ENCODE results near the gene MSMB. TPM values are rescaled to one million over a fixed set of nuclear protein-coding genes. Genes with fewer than 3 reads are reported as not detected.

The MSMB gene
- total RNA-seq, 4 donors from 2014 or later, result 4.5 to 104 (median 86.9) TPM; not detected in 1

GRCh38 chr10:46037107-46037825 is 8.8 kb downstream of the MSMB start:
- H3K36me3 ChIP-seq, result no peaks in the 10 kb centered on the region
- no peaks in the 10 kb centered on the region for H3K27me3 ChIP-seq
- TF ChIP-seq POLR2A (IDR thresholded peaks at IDR 0.05), result no peak
- no peak for TF ChIP-seq POLR2AphosphoS5 (IDR thresholded peaks at IDR 0.05)
- H3K9me3 ChIP-seq, result no peaks in the 10 kb centered on the region
- H3K4me3 ChIP-seq, result no peak overlapping the region
- no peak overlapping the region for H3K27ac ChIP-seq
- H3K4me1 ChIP-seq, result no peaks in the 10 kb centered on the region
- DNase-seq (ENCODE audit: low spot score in 2 of 2), result no peak
- 90% methylated on average over 8 of the region's 8 CpGs for WGBS

- Histone ChIP-seq H3K27ac (no peak overlapping the region), H3K27me3 (no peaks in the 10 kb centered on the region), H3K4me1 (no peaks in the 10 kb centered on the region), H3K36me3 (no peaks in the 10 kb centered on the region), H3K9me3 (no peaks in the 10 kb centered on the region), H3K4me3 (no peak overlapping the region)
- DNase-seq (ENCODE audit: low spot score in 2 of 2), result no peak
- WGBS, result 63% methylated on average over 8 of the region's 8 CpGs
- TF ChIP-seq EP300 (IDR thresholded peaks at IDR 0.05), result no peak
- no peak for TF ChIP-seq POLR2AphosphoS5 (IDR thresholded peaks at IDR 0.05)
- no peak for TF ChIP-seq POLR2A (IDR thresholded peaks at IDR 0.05)
- no peak for TF ChIP-seq CTCF (IDR thresholded peaks at IDR 0.05)
These were observed 9.9 kb downstream of the MSMB start for GRCh38 chr10:46035923-46036849.

- Histone ChIP-seq H3K4me3 (no peak overlapping the region), H3K4me1 (peaks cover 16% of the 10 kb centered on the region), H3K27me3 (no peaks in the 10 kb centered on the region), H3K27ac (no peak overlapping the region), H3K36me3 (no peaks in the 10 kb centered on the region), H3K9me3 (no peaks in the 10 kb centered on the region)
- no peak for DNase-seq (ENCODE audit: low spot score in 2 of 2)
- TF ChIP-seq EP300 (IDR thresholded peaks at IDR 0.05) (no peak), POLR2AphosphoS5 (IDR thresholded peaks at IDR 0.05) (no peak), POLR2A (IDR thresholded peaks at IDR 0.05) (no peak), CTCF (IDR thresholded peaks at IDR 0.05) (no peak)
These were observed 12.5 kb downstream of the MSMB start for GRCh38 chr10:46033602-46034011.

DNA sequence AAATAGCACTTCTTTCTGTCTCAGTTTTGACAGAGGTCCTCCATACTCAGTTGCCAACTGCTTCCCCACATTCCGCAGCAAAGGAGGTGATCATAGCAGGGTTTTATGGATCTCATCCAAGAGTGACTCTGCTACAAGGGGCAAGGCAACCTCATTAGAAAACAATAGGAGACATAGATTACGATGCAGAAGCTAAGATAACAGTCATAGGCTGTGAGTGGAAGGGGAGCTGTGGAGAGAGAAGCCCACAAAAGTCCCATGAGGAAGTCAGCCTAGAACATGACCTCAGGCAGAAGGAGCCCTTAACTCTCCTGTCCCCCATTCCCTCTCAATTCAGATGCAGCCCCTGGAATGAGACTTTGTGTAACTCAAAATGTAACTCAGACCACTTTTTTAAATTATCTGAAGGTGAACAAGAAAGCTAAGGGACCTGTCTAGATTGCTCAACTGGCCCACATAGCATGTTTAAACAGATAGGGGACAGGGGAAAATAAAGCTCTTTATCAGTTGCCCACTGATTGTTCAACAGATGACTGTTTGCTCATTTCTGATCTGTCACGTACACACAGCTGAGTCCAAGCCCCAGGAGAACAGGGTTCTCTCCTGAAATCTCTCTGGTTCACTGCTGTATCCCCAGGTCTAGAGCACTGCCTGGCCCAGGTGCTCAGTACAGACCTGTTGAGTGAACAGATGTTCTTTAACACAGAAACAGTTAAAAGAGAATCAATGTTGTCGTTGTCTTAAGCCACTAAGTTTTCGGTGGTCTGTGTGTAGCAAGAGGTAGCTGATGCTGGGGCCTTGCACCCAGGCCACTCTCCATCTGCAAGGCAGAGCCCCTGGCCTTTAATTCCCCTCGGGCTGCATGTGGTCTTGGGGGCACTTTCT is 14.2 kb downstream of the MSMB start:
- H3K4me3 ChIP-seq, result no peak overlapping the region
- no peaks in the 10 kb centered on the region for H3K9me3 ChIP-seq
- no peaks in the 10 kb centered on the region for H3K36me3 ChIP-seq
- no peak for DNase-seq (ENCODE audit: low spot score in 2 of 2)
- no peaks in the 10 kb centered on the region for H3K27me3 ChIP-seq
- WGBS, result 84% methylated on average over 6 of the region's 6 CpGs
- TF ChIP-seq POLR2A (IDR thresholded peaks at IDR 0.05), result no peak
- no peak overlapping the region for H3K27ac ChIP-seq
- peaks cover 32% of the 10 kb centered on the region for H3K4me1 ChIP-seq

GRCh38 chr10:46030091-46030937 is 15.8 kb downstream of the MSMB start, which contains the start of gene NCOA4:
Gene NCOA4, minus strand, starts transcription at chr10:46030623. Its CDS starts 13,943 bp downstream, at chr10:46016680.
- H3K9me3 ChIP-seq, result no peaks in the 10 kb centered on the region
- H3K4me3 ChIP-seq, result peak within 1 kb of the TSS; percentile 69
- peaks cover 48% of the 10 kb centered on the region for H3K4me1 ChIP-seq
- no peaks in the 10 kb centered on the region for H3K27me3 ChIP-seq
- peak; percentile 98 to 99 for DNase-seq (ENCODE audit: low spot score in 2 of 2)
- peak within 1 kb of the TSS; percentile 94 for H3K27ac ChIP-seq
- H3K36me3 ChIP-seq, result no peaks in the 10 kb centered on the region
- 2% methylated on average over 46 of the region's 59 CpGs for WGBS
- TF ChIP-seq POLR2AphosphoS5 (IDR thresholded peaks at IDR 0.05) (peak in 2 of 3 donors; percentile 21 to 62), POLR2A (IDR thresholded peaks at IDR 0.05) (peak in 1 of 2 donors; percentile 79), CTCF (IDR thresholded peaks at IDR 0.05) (peak; percentile 75 to 88), EP300 (IDR thresholded peaks at IDR 0.05) (no peak)

All from suprapubic skin (tissue), 4 donors.